Heart left ventricle (tissue), 13 donors: Measurements from ENCODE around the gene NFIX.

Source experiments
- POLR2A ChIP-seq, 2 donors: fragments of 450-650 bp; IDR thresholded peaks; one replicate each; pipeline ENCODE4 v1.6.1; 2017; ENCODE audit warnings: antibody characterized with exemption in 2 of 2, mild to moderate bottlenecking in 2 of 2, moderate library complexity in 2 of 2
- TF ChIP-seq, protein P1 (sequence below), 12 donors: fragments of 200-600 bp; sonication (generic) in 4 of 12; IDR thresholded peaks; one replicate each; pipeline versions ENCODE4 v1.5.0 to v1.8.0; 2018 to 2022; ENCODE audit warnings: antibody characterized with exemption in 12 of 12, mild to moderate bottlenecking in 5 of 12
- donor health status: ischemic (EF 13 %, LVEDD 7.1; RV severe dilation, severe dysfunction).
- donor health status: DM: no; HTN: yes; CAD: no.
- donor health status: DM: no; HTN: no; CAD: no.
- donor health status: ischemic (EF 25% LVEDD 6.9; RV normal size, moderate dysfunction).
- donor health status: ischemic (EF 25% LVEDD 5.7; RV mildly dilated, moderate dysfunction).
- donor health status: ischemic (EF 35%, LVEDD 5.7; RV mildly dilated, moderate dysfunction).
- donor health status: nonischemic (EF 11% LVEDD 7.7; RV severe dilation, severe dysfunction).
- donor health status: DM: yes; HTN: yes; CAD: no.
- donor health status: PGD.
- donor health status: ischemic (EF 29% LVEDD 5.4; RV normal size, mild dysfunction).
- donor health status: nonischemic (EF 23%, LVEDD 6.1; RV moderate dilation, normal function).

DNA sequence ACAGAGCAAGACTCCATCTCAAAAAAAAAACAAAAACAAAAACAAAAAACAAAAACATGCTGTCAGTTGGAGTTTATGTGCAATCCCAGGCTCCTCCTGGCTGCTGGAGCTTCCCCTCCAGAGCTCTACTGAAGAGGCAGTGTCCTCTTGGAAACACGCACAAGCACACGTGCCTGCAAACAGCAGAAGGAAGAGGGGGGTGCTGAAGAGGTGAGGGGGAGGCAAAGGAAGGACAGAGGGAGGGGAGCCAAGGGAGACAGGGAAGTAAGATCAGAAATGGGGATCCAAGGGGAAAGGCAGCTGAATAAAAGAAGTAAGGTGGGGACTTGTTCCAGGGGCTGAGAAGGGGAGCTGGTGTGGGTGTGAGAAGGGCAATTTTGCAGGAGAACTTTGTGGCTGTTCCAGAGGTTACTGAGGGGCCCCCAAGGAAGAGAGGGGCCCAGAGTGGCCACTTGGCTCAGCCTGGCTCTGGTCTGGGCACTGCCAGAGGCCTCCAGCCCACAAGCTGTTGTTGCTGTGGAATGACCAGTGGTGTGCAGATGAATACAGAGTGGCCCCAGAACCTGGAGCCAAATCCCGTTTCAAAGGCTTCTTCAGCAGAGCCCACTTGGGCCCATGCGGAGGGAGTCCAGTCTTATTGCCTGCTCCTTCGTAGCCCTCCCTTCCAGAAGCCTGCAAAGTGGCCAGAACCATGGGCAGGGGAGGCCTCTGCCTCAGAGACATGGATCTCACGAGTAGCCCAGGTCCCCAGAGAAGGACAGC is 73.0 kb downstream of the NFIX start:
- no peak for TF ChIP-seq POLR2A (IDR thresholded peaks at IDR 0.05)
- TF ChIP-seq, protein P1, sequence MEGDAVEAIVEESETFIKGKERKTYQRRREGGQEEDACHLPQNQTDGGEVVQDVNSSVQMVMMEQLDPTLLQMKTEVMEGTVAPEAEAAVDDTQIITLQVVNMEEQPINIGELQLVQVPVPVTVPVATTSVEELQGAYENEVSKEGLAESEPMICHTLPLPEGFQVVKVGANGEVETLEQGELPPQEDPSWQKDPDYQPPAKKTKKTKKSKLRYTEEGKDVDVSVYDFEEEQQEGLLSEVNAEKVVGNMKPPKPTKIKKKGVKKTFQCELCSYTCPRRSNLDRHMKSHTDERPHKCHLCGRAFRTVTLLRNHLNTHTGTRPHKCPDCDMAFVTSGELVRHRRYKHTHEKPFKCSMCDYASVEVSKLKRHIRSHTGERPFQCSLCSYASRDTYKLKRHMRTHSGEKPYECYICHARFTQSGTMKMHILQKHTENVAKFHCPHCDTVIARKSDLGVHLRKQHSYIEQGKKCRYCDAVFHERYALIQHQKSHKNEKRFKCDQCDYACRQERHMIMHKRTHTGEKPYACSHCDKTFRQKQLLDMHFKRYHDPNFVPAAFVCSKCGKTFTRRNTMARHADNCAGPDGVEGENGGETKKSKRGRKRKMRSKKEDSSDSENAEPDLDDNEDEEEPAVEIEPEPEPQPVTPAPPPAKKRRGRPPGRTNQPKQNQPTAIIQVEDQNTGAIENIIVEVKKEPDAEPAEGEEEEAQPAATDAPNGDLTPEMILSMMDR (IDR thresholded peaks at IDR 0.05), result peak in 2 of 12 donors; percentile 16 to 30
